Measurements from ENCODE around the gene GOLGA8G. TPM values are rescaled to one million over a fixed set of nuclear protein-coding genes. Genes with fewer than 3 reads are reported as not detected.
"Not testable (repeated sequence)": the region's sequence is repeated elsewhere in the genome, so short reads cannot be mapped to it uniquely, and the experiment has no call there.

GOLGA8G gene
- not detected for total RNA-seq

GRCh38 chr15:28532954-28533353, at the start of gene GOLGA8G:
Gene GOLGA8G (minus strand): TSS chr15:28532971. CDS start chr15:28532909, 62 bp downstream.
- H3K36me3 ChIP-seq; intact Hi-C loops (cut with DNase I; ENCODE audit: low total_unique reads); H3K4me3 ChIP-seq; H3K27me3 ChIP-seq; H3K4me1 ChIP-seq; in situ Hi-C loops (cut with MboI; ENCODE audit: low sequenced_read_pairs in 4 of 4); H3K27ac ChIP-seq; ATAC-seq; H3K9me3 ChIP-seq; DNase-seq: not testable (repeated sequence)

GRCh38 chr15:28573351-28573750, 40.6 kb upstream of the GOLGA8G start:
- H3K36me3 ChIP-seq; H3K4me1 ChIP-seq; H3K4me3 ChIP-seq; DNase-seq; H3K9me3 ChIP-seq; ATAC-seq; H3K27ac ChIP-seq; in situ Hi-C loops (cut with MboI; ENCODE audit: low sequenced_read_pairs in 4 of 4); intact Hi-C loops (cut with DNase I; ENCODE audit: low total_unique reads); H3K27me3 ChIP-seq: not testable (repeated sequence)

GRCh38 chr15:28553268-28553667, 20.5 kb upstream of the GOLGA8G start, which contains the start of gene GOLGA6L25:
Gene GOLGA6L25 (plus strand): TSS chr15:28553568. CDS start chr15:28553629, 61 bp downstream.
- in situ Hi-C loops (cut with MboI; ENCODE audit: low sequenced_read_pairs in 4 of 4); intact Hi-C loops (cut with DNase I; ENCODE audit: low total_unique reads); H3K36me3 ChIP-seq; ATAC-seq; H3K9me3 ChIP-seq; H3K27me3 ChIP-seq; DNase-seq; H3K4me1 ChIP-seq; H3K4me3 ChIP-seq; H3K27ac ChIP-seq: not testable (repeated sequence)

GRCh38 chr15:28515208-28515607, 17.6 kb downstream of the GOLGA8G start:
- H3K27me3 ChIP-seq; H3K4me3 ChIP-seq; in situ Hi-C loops (cut with MboI; ENCODE audit: low sequenced_read_pairs in 4 of 4); H3K27ac ChIP-seq; ATAC-seq; H3K36me3 ChIP-seq; H3K9me3 ChIP-seq; intact Hi-C loops (cut with DNase I; ENCODE audit: low total_unique reads); H3K4me1 ChIP-seq; DNase-seq: not testable (repeated sequence)

- H3K4me1 ChIP-seq; in situ Hi-C loops (cut with MboI; ENCODE audit: low sequenced_read_pairs in 4 of 4); H3K27me3 ChIP-seq; H3K9me3 ChIP-seq; H3K27ac ChIP-seq; H3K36me3 ChIP-seq; H3K4me3 ChIP-seq; intact Hi-C loops (cut with DNase I; ENCODE audit: low total_unique reads); ATAC-seq: not testable (repeated sequence)
- peak in 1 of 2 donors; percentile 7 for DNase-seq
Observed at GRCh38 chr15:28514128-28514527, 18.6 kb downstream of the GOLGA8G start.

GRCh38 chr15:28508217-28508889, 24.4 kb downstream of the GOLGA8G start:
- H3K9me3 ChIP-seq; H3K4me3 ChIP-seq; H3K36me3 ChIP-seq; in situ Hi-C loops (cut with MboI; ENCODE audit: low sequenced_read_pairs in 4 of 4); H3K27me3 ChIP-seq; H3K27ac ChIP-seq; ATAC-seq; H3K4me1 ChIP-seq; DNase-seq; intact Hi-C loops (cut with DNase I; ENCODE audit: low total_unique reads): not testable (repeated sequence)

GRCh38 chr15:28481340-28481739, 51.4 kb downstream of the GOLGA8G start:
- DNase-seq; H3K27ac ChIP-seq; H3K4me3 ChIP-seq; in situ Hi-C loops (cut with MboI; ENCODE audit: low sequenced_read_pairs in 4 of 4); H3K9me3 ChIP-seq; H3K36me3 ChIP-seq; ATAC-seq; H3K27me3 ChIP-seq; H3K4me1 ChIP-seq; intact Hi-C loops (cut with DNase I; ENCODE audit: low total_unique reads): not testable (repeated sequence)

Small RNA genes within 50 kb of the gene (microRNA-seq; reads per million reads assigned to microRNA genes)
- 0 reads per million in 2 donors for gene MIR4509-3 (ENCODE audit: borderline replicate concordance in 2 of 2)

Other genes with a start within 250 kb of the GOLGA8G start
- gene HERC2, start 210.8 kb downstream of the GOLGA8G start, total RNA-seq = 10 to 100 TPM; 46.8 to 92.7 (median 62.2) TPM
- gene GOLGA6L24, start 174.9 kb downstream of the GOLGA8G start, total RNA-seq = not detected
- gene GOLGA8F, start 154.3 kb downstream of the GOLGA8G start, total RNA-seq = not detected
- not detected for gene GOLGA6L25, start 20.6 kb upstream of the GOLGA8G start, total RNA-seq
- gene GOLGA8M, start 179.4 kb upstream of the GOLGA8G start, total RNA-seq = under 1 TPM in 1 of 4 donors, not detected in 3; 0.61 TPM